ENCODE measurements around the gene HOXA4. TPM values are rescaled to one million over a fixed set of nuclear protein-coding genes. Genes with fewer than 3 reads are reported as not detected.

Gene HOXA4
- total RNA-seq, 3 donors from 2014 or later: 0.80 to 2.8 (median 2.0) TPM

GRCh38 chr7:27172315-27172774 lies 41.8 kb upstream of the HOXA4 start:
- peak in 1 of 2 donors; percentile 45 for DNase-seq (ENCODE audit: low spot score in 2 of 2)
- TF ChIP-seq CTCF (IDR thresholded peaks at IDR 0.05) (no peak), POLR2AphosphoS5 (IDR thresholded peaks at IDR 0.05) (no peak), POLR2A (IDR thresholded peaks at IDR 0.05) (no peak)
- Histone ChIP-seq H3K36me3 (no peaks in the 10 kb centered on the region), H3K9me3 (no peaks in the 10 kb centered on the region), H3K27me3 (peaks cover 3 to 75% of the 10 kb centered on the region in 2 donors), H3K4me1 (no peaks in the 10 kb centered on the region), H3K4me3 (peak overlapping the region; percentile 62 to 91 (median 76)), H3K27ac (peak overlapping the region; percentile 82 to 91)
- intact Hi-C loops (cut with DNase I; ENCODE audit: low total_unique reads): loop anchor here (10.0 kb wide), 1 partner anchor 1318 kb away; no protein-coding TSS in a partner anchor

DNA sequence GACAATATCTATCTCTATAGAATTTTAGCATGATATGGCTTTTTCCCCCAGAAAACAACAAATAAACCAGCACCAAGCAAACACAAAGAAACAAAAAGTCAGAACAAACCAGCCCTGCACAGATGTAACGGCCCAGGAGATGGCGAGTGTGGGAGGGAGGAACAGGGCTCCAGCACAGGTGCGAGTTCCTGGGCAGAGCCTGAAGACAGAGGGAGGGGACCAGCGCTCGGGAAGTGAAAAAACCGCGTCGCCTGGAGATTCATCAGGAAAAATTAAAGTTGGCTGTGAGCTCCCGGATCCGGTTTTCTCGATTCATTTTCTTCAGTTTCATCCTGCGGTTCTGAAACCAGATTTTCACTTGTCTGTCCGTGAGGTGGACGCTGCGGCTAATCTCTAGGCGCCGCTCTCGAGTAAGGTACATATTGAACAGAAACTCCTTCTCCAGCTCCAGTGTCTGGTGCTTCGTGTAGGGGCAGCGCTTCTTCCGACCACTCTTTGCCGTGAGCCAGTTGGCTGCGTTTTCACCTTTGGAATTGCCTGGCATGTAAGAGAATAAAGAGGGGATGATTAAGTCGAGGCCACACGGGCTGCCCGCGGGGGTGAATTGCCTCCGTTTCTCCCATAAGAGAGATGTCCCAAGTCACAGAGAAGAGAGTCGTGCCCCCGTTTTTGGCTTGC lies 41.2 kb upstream of the HOXA4 start:
- peak in 1 of 2 donors; percentile 38 for DNase-seq (ENCODE audit: low spot score in 2 of 2)
- Histone ChIP-seq H3K36me3 (no peaks in the 10 kb centered on the region), H3K4me3 (peak overlapping the region; percentile 62 to 91 (median 76)), H3K27me3 (peaks cover 3 to 75% of the 10 kb centered on the region in 2 donors), H3K4me1 (no peaks in the 10 kb centered on the region), H3K27ac (peak overlapping the region; percentile 89 to 91), H3K9me3 (no peaks in the 10 kb centered on the region)
- intact Hi-C loops (cut with DNase I; ENCODE audit: low total_unique reads): loop anchor here (10.0 kb wide), 1 partner anchor 1317 kb away; no protein-coding TSS in a partner anchor
- no peak for TF ChIP-seq POLR2A (IDR thresholded peaks at IDR 0.05)
- peak in 1 of 3 donors; percentile 13 for TF ChIP-seq POLR2AphosphoS5 (IDR thresholded peaks at IDR 0.05)

GRCh38 chr7:27171325-27171636 lies 40.7 kb upstream of the HOXA4 start:
- Histone ChIP-seq H3K27ac (peak overlapping the region in 1 of 2 donors; percentile 89), H3K4me3 (peak overlapping the region; percentile 62 to 91 (median 76)), H3K9me3 (no peaks in the 10 kb centered on the region), H3K36me3 (no peaks in the 10 kb centered on the region), H3K27me3 (peaks cover 3 to 75% of the 10 kb centered on the region in 2 donors), H3K4me1 (no peaks in the 10 kb centered on the region)
- peak in 1 of 2 donors; percentile 41 for DNase-seq (ENCODE audit: low spot score in 2 of 2)
- intact Hi-C loops (cut with DNase I; ENCODE audit: low total_unique reads): loop anchor here (10.0 kb wide), 1 partner anchor 1316 kb away; no protein-coding TSS in a partner anchor
- TF ChIP-seq POLR2AphosphoS5 (IDR thresholded peaks at IDR 0.05) (no peak), CTCF (IDR thresholded peaks at IDR 0.05) (no peak), POLR2A (IDR thresholded peaks at IDR 0.05) (no peak)

DNA sequence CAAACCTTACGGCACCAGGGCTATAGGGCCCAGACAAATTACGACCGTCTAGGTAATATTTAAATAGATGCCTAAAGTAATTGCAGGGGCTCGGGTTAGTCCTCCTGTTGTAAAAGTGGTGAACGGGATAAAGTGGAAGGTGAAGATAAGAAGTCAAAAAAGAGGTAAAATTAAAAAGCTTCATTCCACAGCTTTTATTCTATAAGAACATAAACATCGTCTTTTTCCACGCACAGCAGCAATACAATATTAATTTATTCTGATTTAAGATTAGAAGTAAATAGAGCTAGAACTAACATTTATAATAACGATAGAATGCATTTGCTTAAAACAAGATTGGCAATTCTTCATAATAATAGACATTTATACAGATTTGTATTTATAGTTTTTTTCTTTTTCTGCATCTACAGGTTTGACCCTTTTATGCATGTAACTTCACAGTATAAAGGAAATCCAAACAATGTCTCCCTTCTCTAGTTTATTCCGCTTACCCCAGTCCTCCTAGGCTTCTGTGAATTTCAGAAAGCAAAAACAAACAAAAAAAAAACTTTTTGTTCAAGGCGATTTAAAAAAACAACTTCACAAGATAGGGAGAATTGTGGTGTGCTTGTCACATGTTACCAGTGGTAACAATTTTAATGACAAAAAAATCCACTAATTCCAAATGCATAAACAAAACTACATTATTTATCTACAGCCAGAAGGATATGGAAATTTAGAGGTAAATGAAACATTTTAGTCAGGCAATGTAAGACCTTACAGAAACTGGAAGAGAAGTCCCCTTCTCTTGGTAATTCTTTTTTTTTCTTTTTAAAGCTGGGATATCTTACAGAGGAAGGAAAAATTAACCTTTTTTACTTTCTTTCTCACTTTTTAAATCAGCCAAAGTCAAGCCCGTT lies 40.1 kb upstream of the HOXA4 start:
- Histone ChIP-seq H3K4me3 (peak overlapping the region; percentile 62 to 76 (median 63)), H3K9me3 (no peaks in the 10 kb centered on the region), H3K27ac (peak overlapping the region; percentile 82 to 89), H3K36me3 (no peaks in the 10 kb centered on the region), H3K27me3 (peaks cover 3 to 75% of the 10 kb centered on the region in 2 donors), H3K4me1 (no peaks in the 10 kb centered on the region)
- TF ChIP-seq CTCF (IDR thresholded peaks at IDR 0.05): no peak
- no peak for TF ChIP-seq POLR2AphosphoS5 (IDR thresholded peaks at IDR 0.05)
- TF ChIP-seq POLR2A (IDR thresholded peaks at IDR 0.05): no peak
- no peak for DNase-seq (ENCODE audit: low spot score in 2 of 2)
- intact Hi-C loops (cut with DNase I; ENCODE audit: low total_unique reads): loop anchor here (10.0 kb wide), 1 partner anchor 1316 kb away; no protein-coding TSS in a partner anchor

- Histone ChIP-seq H3K9me3 (no peaks in the 10 kb centered on the region), H3K27me3 (peaks cover 5 to 75% of the 10 kb centered on the region in 2 donors), H3K27ac (peak overlapping the region; percentile 82 to 89), H3K4me1 (no peaks in the 10 kb centered on the region), H3K4me3 (peak overlapping the region; percentile 50 to 76 (median 63)), H3K36me3 (no peaks in the 10 kb centered on the region)
- intact Hi-C loops (cut with DNase I; ENCODE audit: low total_unique reads): loop anchor here (10.0 kb wide), 1 partner anchor 1315 kb away; no protein-coding TSS in a partner anchor
- TF ChIP-seq CTCF (IDR thresholded peaks at IDR 0.05) (no peak), POLR2A (IDR thresholded peaks at IDR 0.05) (no peak), POLR2AphosphoS5 (IDR thresholded peaks at IDR 0.05) (no peak)
- DNase-seq (ENCODE audit: low spot score in 2 of 2): peak in 1 of 2 donors; percentile 49
Observed at GRCh38 chr7:27169658-27170425, 39.3 kb upstream of the HOXA4 start.
